HS-27A (cell line): ENCODE data around the gene C4orf54.

ENCODE experiments used
- DNase-seq: peaks from one replicate; pipeline ENCODE4 v3.0.0-alpha.2; 2012; ENCODE audit warnings: low read depth, missing footprints

The C4orf54 gene

DNA sequence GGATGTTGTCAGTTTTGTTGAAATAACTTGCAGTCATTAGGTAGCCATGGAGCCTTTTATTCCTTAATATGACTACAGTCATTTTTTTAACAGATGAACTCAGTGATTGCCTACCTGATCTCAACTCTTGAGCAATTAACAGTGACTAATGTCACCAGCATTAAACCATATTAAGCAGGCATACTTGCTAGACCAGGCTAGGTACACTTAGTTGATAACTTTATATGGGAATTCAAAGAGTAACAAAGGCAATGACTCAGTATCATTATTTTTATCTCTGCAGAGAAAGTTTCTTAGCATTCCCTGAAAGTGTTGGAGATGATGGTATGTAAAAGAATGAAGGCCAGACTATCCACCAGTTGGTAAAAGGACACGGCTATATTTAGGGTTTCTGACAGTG, at the start of gene C4orf54:
Gene C4orf54, minus strand, starts transcription at position 31 of the 400 bp plus-strand sequence. CDS start 3,180 bp downstream, outside the sequence.
- no peak for DNase-seq

- no peak for DNase-seq
These were observed 48.3 kb upstream of the C4orf54 start for GRCh38 chr4:99705891-99706290.

GRCh38 chr4:99696801-99697200, 39.2 kb upstream of the C4orf54 start:
- DNase-seq = no peak

DNA sequence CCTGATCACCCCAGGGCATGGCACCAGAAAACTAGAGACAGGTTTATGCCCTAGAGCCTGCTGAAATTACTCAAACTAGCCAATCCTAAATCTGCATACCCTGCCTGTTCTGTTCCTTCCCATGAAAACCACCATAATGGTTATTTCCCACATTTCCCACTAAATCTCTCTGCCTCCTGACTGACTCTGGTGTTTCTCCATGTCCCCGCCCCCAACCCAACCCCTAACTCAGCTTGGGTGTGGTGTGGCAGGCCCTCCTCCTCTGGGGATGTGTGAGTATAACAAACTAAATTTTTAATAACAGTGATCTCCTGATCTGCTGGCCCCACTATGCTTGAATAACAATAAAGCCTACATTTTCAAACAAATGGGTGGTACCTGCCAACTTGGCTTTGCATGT, 35.5 kb upstream of the C4orf54 start:
- no peak for DNase-seq

DNA sequence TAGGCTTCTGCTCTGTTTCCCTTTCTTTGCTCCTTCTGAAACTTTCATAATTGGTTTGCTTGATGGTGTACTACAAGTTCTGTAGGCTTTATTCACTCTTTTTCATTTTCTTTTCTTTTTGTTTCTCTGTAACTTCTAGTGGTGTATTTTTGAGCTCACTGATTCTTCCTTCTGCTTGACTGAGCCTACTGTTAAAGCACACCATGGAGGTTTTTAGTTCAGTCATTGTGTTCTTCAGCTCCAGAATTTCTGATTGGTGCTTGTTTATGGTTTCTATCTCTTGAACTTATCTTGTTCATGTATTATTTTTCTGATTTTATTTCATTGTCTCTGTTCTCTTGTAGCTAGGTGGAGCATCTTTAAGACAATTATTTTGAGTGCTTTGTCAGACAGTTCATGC, 33.4 kb upstream of the C4orf54 start:
- no peak for DNase-seq

GRCh38 chr4:99690472-99690871, 32.8 kb upstream of the C4orf54 start:
- no peak for DNase-seq

DNA sequence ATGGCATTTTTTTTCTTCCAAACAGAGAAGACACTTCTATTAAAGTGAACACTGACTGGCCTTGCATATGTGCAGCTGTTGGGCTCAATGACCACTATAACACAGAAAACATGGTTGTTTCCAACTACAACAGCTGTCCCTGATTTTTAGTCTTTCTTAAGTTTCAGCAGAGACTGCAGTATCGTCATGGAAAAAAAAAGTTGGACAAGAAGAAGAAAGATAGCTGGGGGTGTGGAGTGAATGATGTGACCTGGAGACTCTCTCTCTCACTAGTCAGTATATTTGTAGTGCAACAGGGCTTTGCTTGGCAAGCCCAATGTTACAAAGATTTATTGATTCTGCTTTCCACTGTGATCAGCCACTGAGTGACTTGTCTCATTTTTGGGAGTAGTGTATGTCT, 29.5 kb upstream of the C4orf54 start:
- DNase-seq = no peak

DNA sequence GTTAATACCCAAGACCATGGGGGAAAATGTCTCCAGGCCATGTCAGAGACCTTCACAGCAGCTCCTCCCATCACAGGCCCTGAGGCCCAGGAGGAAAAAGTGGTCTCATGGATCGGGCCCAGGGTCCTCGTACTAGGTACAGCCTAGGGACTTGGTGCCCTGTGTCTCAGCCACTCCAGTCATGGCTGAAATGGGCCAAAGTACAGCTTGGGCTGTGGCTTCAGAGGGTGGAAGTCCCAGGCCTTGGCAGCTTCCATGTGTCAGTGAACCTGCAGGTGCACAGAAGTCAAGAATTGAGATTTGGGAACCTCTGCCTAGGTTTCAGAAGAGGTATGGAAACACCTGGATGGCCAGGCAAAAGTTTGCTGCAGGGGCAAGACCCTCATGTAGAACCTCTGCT, 27.6 kb upstream of the C4orf54 start:
- no peak for DNase-seq

- no peak for DNase-seq
These were observed 26.3 kb upstream of the C4orf54 start for GRCh38 chr4:99683895-99684294.

- DNase-seq = no peak
These were observed 22.3 kb upstream of the C4orf54 start for GRCh38 chr4:99679976-99680375.

DNA sequence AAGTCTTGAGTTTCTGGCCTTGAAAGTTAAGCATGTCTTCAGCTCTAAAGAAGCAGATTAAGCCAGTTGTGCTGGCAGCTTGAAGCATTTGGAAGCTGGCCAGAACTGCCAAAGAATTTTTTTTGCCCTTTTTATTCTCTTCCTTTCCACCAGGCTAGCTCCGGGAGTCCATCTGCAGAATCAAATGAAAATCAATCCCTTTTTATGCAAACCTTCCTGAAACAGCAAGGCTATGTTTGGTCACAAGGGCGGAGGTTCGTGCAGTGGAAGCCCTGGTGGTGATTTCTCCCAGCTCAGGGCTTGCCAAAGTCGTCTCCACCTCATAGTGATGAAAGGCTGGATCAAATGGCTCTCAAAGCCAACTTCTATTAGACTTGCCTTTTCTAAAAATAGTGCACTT, 21.6 kb upstream of the C4orf54 start:
- DNase-seq = no peak

DNA sequence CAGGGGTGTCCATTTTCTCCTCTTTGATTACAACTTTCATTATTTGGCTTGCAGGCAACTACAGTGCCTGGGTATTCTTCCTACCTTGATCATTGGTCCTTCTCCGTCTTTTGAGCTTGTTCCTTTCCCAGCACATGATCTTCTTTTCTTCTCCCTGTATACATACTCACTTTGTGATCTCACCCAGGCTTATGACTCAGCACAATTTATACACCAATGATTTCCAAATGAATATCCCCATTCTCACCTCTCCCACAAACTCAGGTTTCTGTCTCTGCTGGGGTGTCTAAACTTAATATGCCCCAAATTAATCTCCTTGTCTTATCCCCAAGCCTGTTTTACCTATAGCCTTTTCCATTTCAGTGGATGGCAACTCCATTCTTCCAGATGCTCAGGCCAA, 19.5 kb upstream of the C4orf54 start:
- DNase-seq = no peak

DNA sequence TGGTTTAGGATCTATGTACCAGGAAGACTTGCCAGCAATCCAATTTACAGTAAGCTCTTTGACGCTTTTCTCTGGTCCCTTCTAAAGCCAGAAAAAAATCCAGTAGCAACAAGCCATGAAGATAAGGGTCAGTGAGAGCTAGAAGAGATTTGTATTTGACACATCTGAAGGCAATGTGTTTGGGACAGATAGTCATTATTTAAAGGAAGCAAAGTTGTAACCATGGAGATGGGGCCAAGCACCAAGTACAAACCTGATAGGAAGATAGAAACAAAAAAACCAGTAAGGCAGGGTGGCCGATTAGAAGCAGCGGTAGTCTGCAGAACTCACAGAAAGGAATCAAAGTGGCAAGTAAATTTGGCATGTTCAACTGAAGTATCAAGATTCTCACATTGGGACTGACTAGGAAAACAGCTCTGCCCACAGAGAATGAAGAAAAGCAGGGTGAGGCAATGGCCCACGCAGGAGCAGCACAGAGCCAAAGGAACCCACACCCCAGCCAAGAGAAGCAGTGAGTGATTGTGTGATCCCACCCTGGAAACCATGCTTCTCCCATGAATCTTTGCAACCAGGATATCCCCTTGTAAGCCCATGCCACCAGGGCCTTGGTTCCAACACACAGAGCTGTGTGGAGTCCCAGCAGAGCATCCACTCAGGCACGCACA, 12.9 kb upstream of the C4orf54 start:
- DNase-seq = no peak

DNA sequence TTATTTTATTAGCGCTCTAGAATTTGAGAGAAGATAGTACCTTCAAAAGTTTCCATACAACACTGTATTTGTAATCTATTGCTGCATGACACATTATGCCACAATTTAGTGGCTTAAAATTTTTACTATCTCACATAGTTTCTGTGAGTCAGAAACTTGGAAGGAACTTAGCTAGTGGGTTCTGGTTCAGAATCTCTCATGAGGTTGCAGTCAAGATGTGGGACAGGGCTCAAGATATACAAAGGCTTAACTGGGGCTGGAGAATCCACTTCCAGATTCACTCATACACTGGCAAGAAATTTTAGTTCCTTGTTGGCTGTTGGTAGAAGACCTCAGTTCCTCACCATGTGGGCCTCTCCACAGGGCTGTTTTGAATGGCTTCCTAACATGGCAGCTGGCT, 11.5 kb upstream of the C4orf54 start:
- no peak for DNase-seq

DNA sequence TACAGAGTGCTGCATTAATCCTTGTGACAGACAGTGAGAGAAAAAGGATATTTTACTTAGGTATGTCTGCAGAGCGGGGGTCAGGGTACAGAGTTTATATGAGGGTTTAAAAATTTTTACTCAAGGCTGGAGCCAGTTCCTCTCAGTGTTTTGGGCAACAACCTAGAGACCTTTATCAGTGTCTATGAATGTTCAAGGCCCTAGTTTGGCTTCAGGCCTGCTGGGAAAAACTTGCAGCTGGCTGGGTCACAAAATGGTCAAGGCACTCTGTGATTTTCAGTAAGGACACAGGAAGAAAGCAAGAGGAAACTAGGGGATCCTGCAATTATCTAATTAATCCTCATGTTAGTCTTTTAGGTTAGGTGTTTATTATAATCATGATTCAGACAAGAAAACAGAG, 10.8 kb upstream of the C4orf54 start:
- DNase-seq = no peak

DNA sequence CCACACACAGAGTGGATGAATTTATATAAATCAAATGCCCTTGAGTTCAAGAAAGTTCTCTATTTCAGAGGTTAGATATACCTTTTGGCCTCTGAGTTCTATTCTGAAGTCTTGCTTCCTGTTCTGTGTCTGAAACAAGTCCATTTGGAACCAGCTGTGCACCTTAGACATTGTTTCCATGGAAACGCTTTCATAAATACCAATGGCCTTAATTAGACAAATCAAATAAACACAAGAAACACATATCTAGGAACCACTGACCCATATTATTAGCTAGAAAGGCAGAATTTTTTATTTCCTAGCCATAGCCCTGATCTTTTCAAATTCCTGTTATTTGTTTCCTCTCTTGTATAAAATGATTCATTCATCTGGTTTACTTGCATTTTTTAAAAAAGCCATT, 8.4 kb upstream of the C4orf54 start:
- DNase-seq = no peak

DNA sequence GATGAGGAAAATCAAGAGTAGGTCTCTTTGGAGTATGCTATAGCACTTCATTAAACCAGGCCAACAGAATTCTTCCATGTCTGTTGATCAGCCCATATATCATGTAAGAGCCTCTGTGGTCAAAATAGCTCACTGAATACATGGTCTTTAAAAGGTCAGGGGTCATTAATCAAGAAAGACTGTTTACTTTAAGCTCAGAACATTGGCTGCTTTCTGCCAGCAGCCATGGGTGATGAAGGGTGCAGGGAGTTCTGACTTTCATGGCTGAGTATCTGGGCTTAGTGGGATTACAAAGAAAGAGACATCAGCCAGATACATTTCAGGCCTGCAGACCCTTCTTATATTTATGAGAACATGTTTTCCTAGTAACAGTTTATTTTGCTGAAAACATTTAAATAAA, 7.1 kb upstream of the C4orf54 start:
- no peak for DNase-seq

- no peak for DNase-seq
These were observed 4.3 kb upstream of the C4orf54 start for GRCh38 chr4:99661907-99662306.

- DNase-seq = no peak
These were observed 1.0 kb upstream of the C4orf54 start for GRCh38 chr4:99658666-99659065.

GRCh38 chr4:99655308-99656081, 2.1 kb downstream of the C4orf54 start:
- DNase-seq = no peak

GRCh38 chr4:99654361-99654761, 3.3 kb downstream of the C4orf54 start:
- no peak for DNase-seq

DNA sequence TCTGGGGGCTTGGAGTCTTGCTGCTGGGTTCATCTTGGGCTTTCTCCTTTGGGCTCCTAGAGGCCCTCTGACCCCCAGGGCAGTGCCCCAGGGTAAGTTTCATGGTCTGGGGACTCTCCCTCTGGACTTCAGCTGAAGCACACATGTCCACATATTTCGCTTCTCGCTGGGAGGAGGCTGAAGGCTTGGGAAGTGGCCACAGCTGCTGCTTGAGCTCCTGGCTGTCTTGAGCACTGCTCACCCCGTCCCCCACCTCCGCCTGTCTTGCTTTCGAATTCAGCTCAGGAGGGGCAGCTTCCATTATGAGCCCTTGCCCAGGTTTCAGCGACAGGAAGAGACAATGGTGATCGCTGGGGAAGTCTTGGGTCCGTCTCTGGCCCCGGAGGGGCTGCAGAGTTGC, 3.7 kb downstream of the C4orf54 start:
- no peak for DNase-seq

- no peak for DNase-seq
These were observed 4.8 kb downstream of the C4orf54 start for GRCh38 chr4:99652596-99653436.
